Measurements from ENCODE around the gene CDH4. TPM values are rescaled to one million over a fixed set of nuclear protein-coding genes. Genes with fewer than 3 reads are reported as not detected.
"Not testable (repeated sequence)": the region's sequence is repeated elsewhere in the genome, so short reads cannot be mapped to it uniquely, and the experiment has no call there.

Gene CDH4
- total RNA-seq, 1 experiment from 2014 or later, result 3.8 TPM

- DNase-seq (ENCODE audit: low read depth), result no peak
Observed at GRCh38 chr20:61972636-61973508, 720.8 kb downstream of the CDH4 start.

DNA sequence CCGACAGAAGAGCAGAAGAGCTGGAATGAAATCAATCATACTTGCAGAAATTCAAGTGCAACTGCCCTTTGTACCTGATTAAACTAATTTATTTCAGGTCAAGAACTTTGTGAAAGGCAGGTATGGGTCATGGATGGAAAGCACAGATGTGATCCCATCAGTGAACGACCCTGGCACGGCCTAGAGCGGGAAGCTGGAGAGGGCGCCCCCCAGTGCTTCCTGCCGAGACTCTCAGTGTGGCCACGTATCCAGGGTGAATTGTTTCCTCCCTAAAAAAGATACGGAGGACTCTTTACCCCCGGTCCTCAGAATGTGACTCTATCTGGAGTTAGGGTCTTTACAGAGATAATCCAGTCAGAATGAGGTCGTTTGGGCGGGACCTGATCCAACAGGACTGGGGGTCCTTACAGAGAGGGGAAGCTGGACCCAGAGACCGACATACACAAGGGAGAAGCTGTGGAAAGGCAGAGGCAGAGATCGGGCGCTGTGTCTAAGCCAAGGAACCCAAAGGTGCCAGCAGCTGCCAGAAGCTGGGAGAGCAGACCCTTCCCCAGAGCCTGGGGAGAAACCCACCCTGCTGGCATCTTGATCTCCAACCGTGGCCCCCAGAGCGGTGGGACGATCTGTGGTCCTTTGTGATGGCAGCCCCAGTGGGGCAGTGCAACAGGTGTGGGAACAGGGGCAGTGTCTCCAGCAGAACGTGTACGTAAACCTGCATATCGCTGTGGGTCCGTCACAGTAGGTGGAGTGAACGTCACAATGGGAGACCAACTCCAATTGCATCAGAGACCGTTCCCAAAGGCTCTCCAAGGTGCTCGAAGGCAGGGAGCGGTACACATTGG, 721.7 kb downstream of the CDH4 start:
- DNase-seq (ENCODE audit: low read depth), result no peak

GRCh38 chr20:61974357-61974665, 722.2 kb downstream of the CDH4 start:
- no peak for DNase-seq (ENCODE audit: low read depth)

GRCh38 chr20:61975407-61976129, 723.5 kb downstream of the CDH4 start:
- no peak for DNase-seq (ENCODE audit: low read depth)

GRCh38 chr20:61976263-61976643, 724.2 kb downstream of the CDH4 start:
- DNase-seq (ENCODE audit: low read depth), result no peak

DNA sequence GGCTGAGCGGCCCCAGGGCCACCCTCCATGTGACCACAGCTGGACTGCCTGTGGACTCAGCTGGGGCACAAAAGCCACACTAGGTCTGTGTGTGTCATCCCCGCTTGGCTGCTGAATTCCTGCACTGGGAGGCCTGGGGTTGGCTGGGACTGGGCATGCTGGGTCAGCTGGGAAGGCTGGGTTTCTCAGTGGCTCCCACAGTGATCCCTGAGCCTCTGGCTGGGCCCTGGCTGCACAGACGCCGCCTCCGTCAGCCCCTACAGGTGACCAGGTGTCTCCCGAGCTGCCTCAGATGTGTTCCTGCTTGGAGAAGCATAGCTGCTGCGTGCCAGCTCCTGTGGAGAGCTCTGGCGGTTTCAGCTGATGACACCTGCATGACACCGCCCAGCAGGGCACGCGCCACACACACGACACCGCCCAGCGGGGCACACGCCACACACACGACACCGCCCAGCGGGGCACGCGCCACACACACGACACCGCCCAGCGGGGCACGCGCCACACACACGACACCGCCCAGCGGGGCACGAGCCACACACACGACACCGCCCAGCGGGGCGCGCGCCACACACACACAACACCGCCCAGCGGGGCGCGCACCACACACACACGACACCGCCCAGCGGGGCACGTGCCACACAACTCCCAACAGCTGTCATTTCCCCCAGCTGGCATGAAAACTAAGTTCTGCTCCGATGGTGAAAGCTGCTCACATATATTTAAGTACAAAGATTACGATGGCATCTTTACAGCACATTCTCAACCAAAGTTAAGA, 724.8 kb downstream of the CDH4 start:
- DNase-seq (ENCODE audit: low read depth), result no peak

DNA sequence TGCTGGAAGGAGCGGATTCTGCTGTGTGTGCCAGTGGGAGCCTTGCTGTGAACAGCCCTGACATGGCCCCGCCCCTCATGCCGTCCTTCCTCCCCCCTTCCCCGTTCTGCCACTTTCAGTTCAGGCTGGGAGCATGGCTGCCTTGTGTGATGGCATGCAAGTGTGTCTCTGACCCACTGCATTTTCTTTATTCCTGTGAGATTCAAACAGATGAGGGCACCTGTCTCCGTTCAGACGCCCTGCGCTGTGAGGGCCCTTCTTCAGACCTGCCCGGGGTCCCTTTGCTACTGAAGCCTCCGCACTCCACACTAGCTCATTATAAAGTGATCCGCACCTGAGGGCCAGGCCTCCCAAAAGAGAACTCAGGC, 725.3 kb downstream of the CDH4 start:
- no peak for DNase-seq (ENCODE audit: low read depth)

DNA sequence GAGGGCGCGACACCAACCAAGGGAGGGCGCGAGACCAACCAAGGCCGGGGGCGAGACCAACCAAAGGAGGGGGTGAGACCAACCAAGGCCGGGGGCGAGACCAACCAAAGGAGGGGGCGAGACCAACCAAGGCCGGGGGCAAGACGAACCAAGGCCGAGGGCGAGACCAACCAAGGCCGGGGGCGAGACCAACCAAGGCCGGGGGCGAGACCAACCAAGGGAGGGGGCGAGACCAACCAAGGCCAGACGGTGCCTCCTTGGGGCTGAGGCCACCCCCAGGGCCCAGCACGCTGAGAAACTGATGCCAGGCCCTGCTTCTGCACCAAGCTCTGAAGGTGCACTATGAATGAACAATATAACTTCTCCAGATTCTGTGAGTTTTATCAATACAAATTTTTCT, 726.4 kb downstream of the CDH4 start:
- no peak for DNase-seq (ENCODE audit: low read depth)

- DNase-seq (ENCODE audit: low read depth), result no peak
Observed at GRCh38 chr20:61979090-61979489, 727.0 kb downstream of the CDH4 start.

DNA sequence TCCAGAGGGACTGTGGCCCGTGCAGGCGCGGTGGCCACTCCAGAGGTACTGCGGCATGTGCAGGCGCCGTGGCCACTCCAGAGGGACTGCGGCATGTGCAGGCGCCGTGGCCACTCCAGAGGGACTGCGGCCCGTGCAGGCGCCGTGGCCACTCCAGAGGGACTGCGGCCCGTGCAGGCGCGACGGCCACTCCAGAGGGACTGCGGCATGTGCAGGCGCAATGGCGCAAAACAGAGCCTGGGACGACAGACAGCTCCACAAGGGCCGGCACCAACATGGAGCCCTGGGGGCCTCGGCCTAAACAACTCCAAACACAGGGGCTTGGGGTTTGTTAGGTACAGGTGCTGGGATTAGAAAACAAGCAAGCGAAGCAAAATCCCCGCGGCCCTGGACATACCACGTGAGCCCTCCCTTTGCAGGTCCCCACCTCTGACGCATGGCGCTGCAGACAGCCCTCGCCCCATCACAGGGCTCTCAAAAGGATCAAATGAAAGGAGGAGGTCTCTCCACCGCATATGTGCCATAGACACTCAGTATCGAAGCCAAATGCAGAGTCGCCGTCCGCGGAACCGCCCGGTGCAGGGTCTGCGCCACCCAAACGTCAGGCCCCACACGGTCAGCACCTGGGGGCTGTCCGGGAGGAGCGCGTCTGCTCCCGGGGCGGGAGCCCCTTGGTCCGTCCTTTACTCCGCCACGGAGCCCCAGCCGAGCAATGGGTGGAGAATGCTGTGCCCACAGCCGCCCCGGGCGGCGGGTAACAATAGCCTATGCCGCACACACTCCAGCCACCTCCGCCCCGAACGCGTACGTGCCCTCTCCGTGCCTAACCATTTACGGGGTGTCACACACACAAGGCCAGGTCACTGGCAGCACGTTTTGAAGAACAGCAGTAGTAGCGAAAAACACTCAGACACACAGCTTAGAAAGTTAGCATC, 727.9 kb downstream of the CDH4 start:
- no peak for DNase-seq (ENCODE audit: low read depth)

GRCh38 chr20:61980647-61981583, 728.9 kb downstream of the CDH4 start:
- peak; percentile 51 for DNase-seq (ENCODE audit: low read depth)

DNA sequence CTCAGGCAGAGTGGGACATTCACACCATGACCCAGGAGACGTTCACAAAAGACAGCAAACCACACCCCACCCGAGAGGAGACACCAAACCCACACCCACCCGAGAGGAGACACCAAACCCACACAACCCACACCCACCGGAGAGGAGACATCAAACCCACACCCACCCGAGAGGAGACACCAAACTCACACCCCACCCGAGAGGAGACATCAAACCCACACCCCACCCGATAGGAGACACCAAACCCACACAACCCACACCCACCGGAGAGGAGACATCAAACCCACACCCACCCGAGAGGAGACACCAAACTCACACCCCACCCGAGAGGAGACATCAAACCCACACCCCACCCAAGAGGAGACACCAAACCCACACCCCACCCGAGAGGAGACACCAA, 729.6 kb downstream of the CDH4 start:
- not testable (repeated sequence) for DNase-seq (ENCODE audit: low read depth)

DNA sequence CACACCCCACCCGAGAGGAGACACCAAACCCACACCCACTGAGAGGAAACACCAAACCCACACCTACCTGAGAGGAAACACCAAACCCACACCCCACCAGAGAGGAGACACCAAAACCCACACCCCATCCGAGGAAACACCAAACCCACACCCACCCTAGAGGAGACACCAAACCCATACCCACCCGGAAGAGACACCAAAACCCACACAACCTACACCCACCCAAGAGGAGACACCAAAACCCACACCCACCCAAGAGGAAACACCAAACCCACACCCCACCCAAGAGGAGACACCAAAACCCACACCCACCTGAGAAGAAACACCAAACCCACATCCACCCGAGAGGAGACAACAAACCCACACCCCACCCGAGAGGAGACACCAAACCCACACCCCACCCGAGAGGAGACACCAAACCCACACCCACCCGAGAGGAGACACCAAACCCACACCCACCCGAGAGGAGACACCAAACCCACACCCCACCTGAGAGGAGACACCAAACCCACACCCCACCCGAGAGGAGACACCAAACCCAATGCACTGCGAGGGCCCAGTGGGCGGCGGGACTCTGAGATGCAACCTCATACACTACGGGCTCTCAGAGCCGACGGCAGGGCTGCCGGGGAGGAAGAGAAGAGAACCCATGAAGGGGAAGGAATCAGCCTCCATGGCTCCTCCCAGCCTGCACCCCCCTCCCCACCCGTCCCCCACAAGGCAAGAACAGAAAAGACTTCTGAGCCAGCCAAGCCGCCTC, 730.3 kb downstream of the CDH4 start:
- no peak for DNase-seq (ENCODE audit: low read depth)

DNA sequence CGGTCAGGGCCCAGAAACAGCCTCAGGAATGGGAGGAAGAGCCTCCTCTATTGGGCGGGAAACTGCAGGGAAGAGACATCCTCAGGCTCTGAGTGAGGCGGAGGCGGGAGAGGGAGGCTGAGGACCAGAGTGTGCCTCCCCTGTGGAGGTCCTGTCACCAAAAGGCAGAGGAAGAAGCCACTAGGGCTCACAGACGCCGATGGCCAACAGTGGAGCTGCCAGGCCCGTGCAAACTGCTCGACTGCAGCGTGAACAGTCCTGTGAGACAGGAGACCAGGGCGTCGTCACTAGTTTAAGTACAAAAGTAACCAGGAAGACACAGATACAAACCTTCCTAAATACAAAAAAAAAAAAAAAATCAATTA, 730.9 kb downstream of the CDH4 start:
- no peak for DNase-seq (ENCODE audit: low read depth)

- no peak for DNase-seq (ENCODE audit: low read depth)
Observed at GRCh38 chr20:61983965-61984364, 731.9 kb downstream of the CDH4 start.

GRCh38 chr20:61984431-61984830, 732.4 kb downstream of the CDH4 start:
- not testable (repeated sequence) for DNase-seq (ENCODE audit: low read depth)

DNA sequence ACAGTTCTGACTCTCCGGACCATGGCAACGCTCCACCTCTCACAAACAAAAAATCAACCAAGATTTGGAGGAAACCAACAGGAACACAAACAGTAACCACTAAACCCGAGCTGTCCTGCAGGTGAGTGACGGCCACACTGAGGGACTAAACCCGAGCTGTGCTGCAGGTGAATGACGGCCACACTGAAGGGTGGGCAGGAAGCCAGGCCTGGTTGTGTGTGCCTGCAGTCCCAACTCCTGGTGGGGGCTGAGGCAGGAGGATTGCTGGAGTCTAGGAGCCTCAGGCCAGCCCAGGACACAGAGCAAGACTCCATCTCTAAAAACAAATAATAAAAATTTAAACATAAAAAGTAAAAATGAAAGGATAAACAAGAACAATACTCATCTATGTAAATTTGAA, 733.0 kb downstream of the CDH4 start:
- DNase-seq (ENCODE audit: low read depth), result no peak

- no peak for DNase-seq (ENCODE audit: low read depth)
Observed at GRCh38 chr20:61986762-61987321, 734.8 kb downstream of the CDH4 start.

All from Daoy (cell line).